Fibroblast of lung (primary cell): ENCODE measurements around the gene FGFR2. TPM values are rescaled to one million over a fixed set of nuclear protein-coding genes. Genes with fewer than 3 reads are reported as not detected.
A peak's percentile ranks its signal among the peaks of the same experiment; 100 is the strongest.

Source experiments
- DNase-seq, 2 donors: peaks; one replicate each; pipeline versions ENCODE4 v3.0.0 to v3.0.0-alpha.2; 2010; ENCODE audit warnings: low read depth in 2 of 2
- H2AFZ ChIP-seq: 2 replicates; pipeline ENCODE4 v1.5.1; 2012; ENCODE audit warnings: low read length, control low read depth, inconsistent platforms
- H3K27ac ChIP-seq: 2 replicates; pipeline ENCODE4 v1.5.1; 2011; ENCODE audit warnings: low read length, control low read depth; ENCODE audit not compliant: insufficient read depth
- H3K27me3 ChIP-seq: 2 replicates; pipeline ENCODE4 v1.5.1; 2011; ENCODE audit warnings: mild to moderate bottlenecking, low read length; ENCODE audit not compliant: control insufficient read depth, insufficient read depth
- H3K36me3 ChIP-seq: 2 replicates; pipeline ENCODE4 v1.5.1; 2011; ENCODE audit warnings: low read length; ENCODE audit not compliant: control insufficient read depth, insufficient read depth
- H3K4me1 ChIP-seq: 2 replicates; pipeline ENCODE4 v1.5.1; 2011; ENCODE audit warnings: low read length; ENCODE audit not compliant: control insufficient read depth, insufficient read depth; ENCODE audit errors: extremely low read depth
- H3K4me2 ChIP-seq: 2 replicates; pipeline ENCODE4 v1.5.1; 2011; ENCODE audit warnings: low read length, control low read depth; ENCODE audit not compliant: insufficient read depth; ENCODE audit errors: extremely low read depth
- H3K4me3 ChIP-seq, 4 experiments: fragments of 200-600 bp in 1 of 4; sonication (generic) in 1 of 4; replicated peaks in 1 of 4; 2 replicates each; pipeline ENCODE4 v1.5.1; 2011 to 2016; ENCODE audit warnings: low read length in 4 of 4, low read depth in 3 of 4, mild to moderate bottlenecking in 3 of 4, control low read depth in 2 of 4, inconsistent platforms in 1 of 4, mixed read lengths in 1 of 4; ENCODE audit not compliant: insufficient read depth in 1 of 4; ENCODE audit errors: control extremely low read depth in 1 of 4
- H3K79me2 ChIP-seq: 2 replicates; pipeline ENCODE4 v1.5.1; 2012; ENCODE audit warnings: mild to moderate bottlenecking, low read length, inconsistent platforms; ENCODE audit not compliant: control insufficient read depth, insufficient read depth
- H3K9ac ChIP-seq: 2 replicates; pipeline ENCODE4 v1.5.1; 2011; ENCODE audit warnings: mild to moderate bottlenecking, low read length, control low read depth; ENCODE audit not compliant: insufficient read depth
- H3K9me3 ChIP-seq: 2 replicates; pipeline ENCODE4 v1.5.1; 2012; ENCODE audit warnings: low read depth, low read length; ENCODE audit not compliant: control insufficient read depth, insufficient read depth
- H4K20me1 ChIP-seq: 2 replicates; pipeline ENCODE4 v1.5.1; 2011; ENCODE audit warnings: low read length; ENCODE audit not compliant: control insufficient read depth, insufficient read depth; ENCODE audit errors: extremely low read depth
- EZH2 ChIP-seq: IDR thresholded peaks from 2 replicates; pipeline ENCODE4 v1.5.1; 2012; ENCODE audit warnings: low read length, control low read depth, mild to moderate bottlenecking; ENCODE audit errors: missing control alignments
- polyA plus RNA-seq, 2 donors: library from polyadenylated mRNA; depleted of rRNA in 1 of 2; stranded (reverse) in 1 of 2; unstranded in 1 of 2; fragments of >200 nt; gene quantifications; 2 replicates each; pipeline ENCODE4 v1.2.1, GENCODE V29; 2011 to 2012; ENCODE audit warnings: missing spikeins in 1 of 2
- total RNA-seq: library from RNA; depleted of rRNA; stranded (reverse); fragments of >200 nt; gene quantifications from 2 replicates; pipeline ENCODE4 v1.2.1, GENCODE V29; 2014
- TF ChIP-seq, protein P1 (sequence below), 2 donors: IDR thresholded peaks in 1 of 2; conservative IDR thresholded peaks in 1 of 2; 1 replicate in 1 of 2; 2 replicates in 1 of 2; pipeline ENCODE4 v1.5.1; 2011 to 2012; ENCODE audit warnings: low read length in 2 of 2, control low read depth in 1 of 2, inconsistent platforms in 1 of 2, low read depth in 1 of 2, mild to moderate bottlenecking in 1 of 2

FGFR2 gene
- total and polyA plus RNA-seq, 2 donors (not counting 1 experiment from before 2014, with no cell fraction given), result 0.10 to 0.17 TPM

DNA sequence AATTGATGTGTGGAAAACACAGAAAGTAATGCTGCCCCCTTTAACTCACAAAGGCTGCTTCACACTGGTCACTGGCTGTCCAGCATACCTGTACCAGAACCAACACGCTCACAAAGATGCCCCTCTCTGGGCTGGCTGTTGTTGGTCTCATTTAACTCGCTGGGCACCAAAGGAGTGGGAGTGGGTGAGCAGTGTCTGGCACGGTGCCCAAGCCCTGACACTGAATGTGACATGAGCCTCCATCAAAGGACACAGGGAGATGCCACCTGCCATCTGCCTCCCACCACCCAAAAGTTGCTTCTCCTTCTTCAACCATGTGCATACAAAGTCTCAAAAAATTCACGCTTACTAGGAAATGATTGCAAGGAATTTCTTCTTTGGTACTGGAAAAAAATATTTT is 86.8 kb downstream of the FGFR2 start:
- no peaks in the 10 kb centered on the region for H3K36me3 ChIP-seq
- no peaks in the 10 kb centered on the region for H3K79me2 ChIP-seq
- TF ChIP-seq, protein P1, sequence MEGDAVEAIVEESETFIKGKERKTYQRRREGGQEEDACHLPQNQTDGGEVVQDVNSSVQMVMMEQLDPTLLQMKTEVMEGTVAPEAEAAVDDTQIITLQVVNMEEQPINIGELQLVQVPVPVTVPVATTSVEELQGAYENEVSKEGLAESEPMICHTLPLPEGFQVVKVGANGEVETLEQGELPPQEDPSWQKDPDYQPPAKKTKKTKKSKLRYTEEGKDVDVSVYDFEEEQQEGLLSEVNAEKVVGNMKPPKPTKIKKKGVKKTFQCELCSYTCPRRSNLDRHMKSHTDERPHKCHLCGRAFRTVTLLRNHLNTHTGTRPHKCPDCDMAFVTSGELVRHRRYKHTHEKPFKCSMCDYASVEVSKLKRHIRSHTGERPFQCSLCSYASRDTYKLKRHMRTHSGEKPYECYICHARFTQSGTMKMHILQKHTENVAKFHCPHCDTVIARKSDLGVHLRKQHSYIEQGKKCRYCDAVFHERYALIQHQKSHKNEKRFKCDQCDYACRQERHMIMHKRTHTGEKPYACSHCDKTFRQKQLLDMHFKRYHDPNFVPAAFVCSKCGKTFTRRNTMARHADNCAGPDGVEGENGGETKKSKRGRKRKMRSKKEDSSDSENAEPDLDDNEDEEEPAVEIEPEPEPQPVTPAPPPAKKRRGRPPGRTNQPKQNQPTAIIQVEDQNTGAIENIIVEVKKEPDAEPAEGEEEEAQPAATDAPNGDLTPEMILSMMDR (conservative IDR thresholded peaks at IDR 0.05 in 1 of 2, IDR thresholded peaks at IDR 0.05 in 1 of 2; ENCODE audit: low read depth in 1 of 2, low read length in 2 of 2), result no peak
- no peak for TF ChIP-seq EZH2
- no peak overlapping the region for H3K4me2 ChIP-seq
- H4K20me1 ChIP-seq, result no peaks in the 10 kb centered on the region
- no peak overlapping the region for H3K9ac ChIP-seq
- H2AFZ ChIP-seq, result no peak overlapping the region
- H3K27ac ChIP-seq, result no peak overlapping the region
- no peaks in the 10 kb centered on the region for H3K4me1 ChIP-seq
- DNase-seq, result no peak
- no peak overlapping the region for H3K4me3 ChIP-seq
- no peaks in the 10 kb centered on the region for H3K27me3 ChIP-seq
- H3K9me3 ChIP-seq, result no peaks in the 10 kb centered on the region

DNA sequence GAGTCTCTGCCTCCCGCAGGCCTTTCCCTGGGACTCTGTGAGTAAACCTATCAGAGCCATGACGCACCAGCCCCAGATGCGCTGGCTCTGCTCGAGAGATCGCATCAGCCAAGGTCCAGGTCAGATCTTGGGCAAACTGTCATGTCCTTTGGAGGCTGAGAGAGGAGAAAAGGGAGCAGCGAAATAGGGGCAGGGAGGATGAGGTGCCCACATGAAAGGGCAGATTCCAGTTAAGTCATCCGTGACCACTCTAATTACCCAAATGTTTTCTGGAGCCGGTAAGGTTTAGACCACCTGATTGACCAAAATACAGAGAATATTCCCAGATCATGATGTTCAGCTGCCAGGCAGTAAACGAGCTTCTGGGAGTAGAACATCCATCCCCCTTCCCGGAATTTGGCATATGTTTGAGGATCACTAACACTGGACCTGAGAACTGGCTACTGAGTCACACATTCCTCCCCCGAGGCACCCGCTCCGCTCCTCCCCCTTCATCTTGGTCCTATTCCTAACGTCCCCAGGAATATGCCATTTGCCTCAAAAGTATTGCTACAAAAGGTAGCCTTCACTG is 88.0 kb downstream of the FGFR2 start:
- peak in 1 of 2 donors; percentile 56 for DNase-seq
- H2AFZ ChIP-seq, result no peak overlapping the region
- no peak overlapping the region for H3K27ac ChIP-seq
- no peaks in the 10 kb centered on the region for H3K36me3 ChIP-seq
- no peaks in the 10 kb centered on the region for H3K4me1 ChIP-seq
- H4K20me1 ChIP-seq, result no peaks in the 10 kb centered on the region
- no peaks in the 10 kb centered on the region for H3K79me2 ChIP-seq
- no peak for TF ChIP-seq EZH2
- TF ChIP-seq, protein P1 (conservative IDR thresholded peaks at IDR 0.05 in 1 of 2, IDR thresholded peaks at IDR 0.05 in 1 of 2; ENCODE audit: low read depth in 1 of 2, low read length in 2 of 2), result no peak
- no peaks in the 10 kb centered on the region for H3K9me3 ChIP-seq
- no peak overlapping the region for H3K4me2 ChIP-seq
- H3K4me3 ChIP-seq, result no peak overlapping the region
- no peak overlapping the region for H3K9ac ChIP-seq
- no peaks in the 10 kb centered on the region for H3K27me3 ChIP-seq

DNA sequence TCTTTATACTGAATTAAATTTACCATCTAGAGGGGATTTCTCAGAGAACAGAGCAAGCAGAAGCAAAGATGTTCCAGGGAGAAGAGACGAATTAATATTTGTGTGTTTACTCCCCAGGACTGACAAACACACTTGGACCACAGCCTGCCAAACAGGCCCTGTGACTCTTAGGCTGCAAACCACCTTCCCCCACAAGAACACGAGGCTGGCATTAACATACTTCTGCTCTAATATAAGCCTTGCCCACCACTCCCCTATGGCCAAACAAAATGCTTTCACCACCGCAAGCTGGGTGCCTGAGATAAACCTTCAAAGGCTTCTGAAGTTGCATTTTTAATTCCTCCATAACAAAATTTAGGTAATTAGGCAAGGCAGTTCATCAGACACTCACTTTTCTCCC is 88.4 kb downstream of the FGFR2 start:
- no peaks in the 10 kb centered on the region for H4K20me1 ChIP-seq
- H3K27ac ChIP-seq, result no peak overlapping the region
- H3K36me3 ChIP-seq, result no peaks in the 10 kb centered on the region
- H3K27me3 ChIP-seq, result no peaks in the 10 kb centered on the region
- no peak overlapping the region for H3K4me3 ChIP-seq
- no peaks in the 10 kb centered on the region for H3K4me1 ChIP-seq
- H2AFZ ChIP-seq, result no peak overlapping the region
- H3K9ac ChIP-seq, result no peak overlapping the region
- H3K79me2 ChIP-seq, result no peaks in the 10 kb centered on the region
- TF ChIP-seq EZH2, result no peak
- TF ChIP-seq, protein P1 (conservative IDR thresholded peaks at IDR 0.05 in 1 of 2, IDR thresholded peaks at IDR 0.05 in 1 of 2; ENCODE audit: low read depth in 1 of 2, low read length in 2 of 2), result no peak
- H3K4me2 ChIP-seq, result no peak overlapping the region
- no peaks in the 10 kb centered on the region for H3K9me3 ChIP-seq
- no peak for DNase-seq
